ENCODE data around the gene CASTOR1.

CASTOR1 gene

DNA sequence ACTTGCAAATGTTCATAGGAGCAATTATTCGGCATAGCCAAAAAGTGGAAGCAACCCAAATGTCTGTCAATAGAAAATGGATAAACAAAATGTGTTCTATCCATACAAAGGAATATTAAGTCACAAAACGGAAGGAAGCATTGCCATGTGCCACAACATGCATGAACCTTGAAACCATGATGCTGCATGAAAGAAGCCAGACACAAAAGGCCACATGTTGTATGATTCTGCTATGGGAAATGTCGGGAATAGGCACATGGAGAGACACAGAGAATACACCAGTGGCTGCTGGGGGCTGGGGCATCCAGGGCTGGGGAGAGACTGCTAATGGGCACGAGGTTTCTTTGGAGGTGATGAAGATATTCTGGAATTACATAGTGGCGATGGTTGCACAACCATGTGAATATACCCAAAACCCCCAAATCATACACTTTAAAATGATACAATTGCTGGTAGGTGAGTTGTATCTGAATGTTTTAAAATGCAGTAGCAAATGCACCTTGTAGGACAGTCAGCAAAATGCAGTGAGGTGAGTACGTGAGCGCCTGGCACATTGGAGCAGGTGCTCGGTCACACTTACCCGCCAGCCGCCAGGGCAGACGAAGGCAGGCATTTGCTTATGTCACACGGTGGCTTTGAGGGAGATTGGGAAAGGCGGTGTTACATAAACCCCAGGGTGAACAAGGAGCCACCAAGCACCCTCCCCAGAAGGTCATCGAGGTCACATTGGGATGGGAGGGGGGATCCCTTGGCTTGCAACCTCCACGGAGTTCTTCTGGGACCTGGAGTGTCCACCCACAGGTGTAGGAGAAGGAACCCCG is 16.3 kb downstream of the CASTOR1 start:
- DNase-seq = no peak
- H3K27me3 Mint-ChIP-seq (ENCODE audit: low read depth, poor library complexity) = peaks cover 18% of the 10 kb centered on the region
- TF ChIP-seq, protein P1, sequence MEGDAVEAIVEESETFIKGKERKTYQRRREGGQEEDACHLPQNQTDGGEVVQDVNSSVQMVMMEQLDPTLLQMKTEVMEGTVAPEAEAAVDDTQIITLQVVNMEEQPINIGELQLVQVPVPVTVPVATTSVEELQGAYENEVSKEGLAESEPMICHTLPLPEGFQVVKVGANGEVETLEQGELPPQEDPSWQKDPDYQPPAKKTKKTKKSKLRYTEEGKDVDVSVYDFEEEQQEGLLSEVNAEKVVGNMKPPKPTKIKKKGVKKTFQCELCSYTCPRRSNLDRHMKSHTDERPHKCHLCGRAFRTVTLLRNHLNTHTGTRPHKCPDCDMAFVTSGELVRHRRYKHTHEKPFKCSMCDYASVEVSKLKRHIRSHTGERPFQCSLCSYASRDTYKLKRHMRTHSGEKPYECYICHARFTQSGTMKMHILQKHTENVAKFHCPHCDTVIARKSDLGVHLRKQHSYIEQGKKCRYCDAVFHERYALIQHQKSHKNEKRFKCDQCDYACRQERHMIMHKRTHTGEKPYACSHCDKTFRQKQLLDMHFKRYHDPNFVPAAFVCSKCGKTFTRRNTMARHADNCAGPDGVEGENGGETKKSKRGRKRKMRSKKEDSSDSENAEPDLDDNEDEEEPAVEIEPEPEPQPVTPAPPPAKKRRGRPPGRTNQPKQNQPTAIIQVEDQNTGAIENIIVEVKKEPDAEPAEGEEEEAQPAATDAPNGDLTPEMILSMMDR (IDR thresholded peaks at IDR 0.05) = no peak
- no peaks in the 10 kb centered on the region for H3K36me3 Mint-ChIP-seq (ENCODE audit: low read depth)
- H3K4me3 Mint-ChIP-seq = no peak overlapping the region
- no peaks in the 10 kb centered on the region for H3K9me3 Mint-ChIP-seq
- H3K27ac Mint-ChIP-seq = no peak overlapping the region
- H3K4me1 Mint-ChIP-seq = peaks cover 10% of the 10 kb centered on the region

DNA sequence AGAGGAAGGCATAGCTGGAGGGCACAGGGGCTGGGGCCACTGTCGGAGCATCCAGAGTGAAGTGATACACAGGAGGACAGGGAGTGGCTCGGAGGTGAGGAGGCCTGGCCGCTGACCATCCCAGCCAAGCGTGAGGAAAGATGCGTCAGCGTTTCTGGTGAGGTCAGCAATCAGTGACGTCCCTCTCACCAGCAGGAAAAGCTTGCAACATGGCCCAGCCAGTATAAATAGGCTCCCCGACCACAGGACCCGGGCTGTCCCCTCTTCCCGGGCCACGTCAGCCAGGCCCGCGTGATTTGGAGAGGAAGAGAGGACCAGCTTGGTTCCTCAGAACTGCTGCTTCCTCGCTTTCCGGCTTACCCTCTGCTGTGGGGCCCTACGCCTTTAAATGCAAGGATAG is 18.5 kb downstream of the CASTOR1 start:
- H3K9me3 Mint-ChIP-seq = no peaks in the 10 kb centered on the region
- no peak overlapping the region for H3K27ac Mint-ChIP-seq
- H3K4me3 Mint-ChIP-seq = no peak overlapping the region
- TF ChIP-seq, protein P1 (IDR thresholded peaks at IDR 0.05) = no peak
- DNase-seq = no peak
- H3K36me3 Mint-ChIP-seq (ENCODE audit: low read depth) = no peaks in the 10 kb centered on the region
- H3K4me1 Mint-ChIP-seq = peaks cover under 1% of the 10 kb centered on the region
- peaks cover 16% of the 10 kb centered on the region for H3K27me3 Mint-ChIP-seq (ENCODE audit: low read depth, poor library complexity)

DNA sequence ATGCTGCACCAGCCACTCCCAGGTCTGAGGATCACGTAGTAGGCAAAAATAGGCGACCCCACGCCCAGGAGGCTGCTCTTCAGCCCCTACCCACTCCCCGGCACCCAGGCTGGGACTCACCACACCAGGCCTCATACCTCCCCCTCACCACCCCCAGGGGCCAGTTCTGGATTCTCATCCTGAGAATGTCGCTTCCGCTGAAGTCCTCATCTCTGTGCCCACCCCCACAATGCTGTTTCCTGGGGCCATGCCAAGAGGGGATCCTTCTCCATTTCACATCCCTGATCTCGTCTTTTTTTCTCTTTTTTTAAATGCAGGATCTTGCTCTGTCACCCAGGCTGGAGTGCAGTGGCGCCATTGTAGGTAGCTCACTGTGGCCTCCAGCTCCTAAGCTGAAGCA is 21.0 kb downstream of the CASTOR1 start:
- Mint-ChIP-seq H3K36me3 (ENCODE audit: low read depth) (no peaks in the 10 kb centered on the region), H3K4me3 (no peak overlapping the region), H3K27ac (peak overlapping the region; percentile 52), H3K4me1 (peaks cover under 1% of the 10 kb centered on the region), H3K9me3 (no peaks in the 10 kb centered on the region), H3K27me3 (ENCODE audit: low read depth, poor library complexity) (peaks cover 7% of the 10 kb centered on the region)
- TF ChIP-seq, protein P1 (IDR thresholded peaks at IDR 0.05) = no peak
- DNase-seq = no peak

DNA sequence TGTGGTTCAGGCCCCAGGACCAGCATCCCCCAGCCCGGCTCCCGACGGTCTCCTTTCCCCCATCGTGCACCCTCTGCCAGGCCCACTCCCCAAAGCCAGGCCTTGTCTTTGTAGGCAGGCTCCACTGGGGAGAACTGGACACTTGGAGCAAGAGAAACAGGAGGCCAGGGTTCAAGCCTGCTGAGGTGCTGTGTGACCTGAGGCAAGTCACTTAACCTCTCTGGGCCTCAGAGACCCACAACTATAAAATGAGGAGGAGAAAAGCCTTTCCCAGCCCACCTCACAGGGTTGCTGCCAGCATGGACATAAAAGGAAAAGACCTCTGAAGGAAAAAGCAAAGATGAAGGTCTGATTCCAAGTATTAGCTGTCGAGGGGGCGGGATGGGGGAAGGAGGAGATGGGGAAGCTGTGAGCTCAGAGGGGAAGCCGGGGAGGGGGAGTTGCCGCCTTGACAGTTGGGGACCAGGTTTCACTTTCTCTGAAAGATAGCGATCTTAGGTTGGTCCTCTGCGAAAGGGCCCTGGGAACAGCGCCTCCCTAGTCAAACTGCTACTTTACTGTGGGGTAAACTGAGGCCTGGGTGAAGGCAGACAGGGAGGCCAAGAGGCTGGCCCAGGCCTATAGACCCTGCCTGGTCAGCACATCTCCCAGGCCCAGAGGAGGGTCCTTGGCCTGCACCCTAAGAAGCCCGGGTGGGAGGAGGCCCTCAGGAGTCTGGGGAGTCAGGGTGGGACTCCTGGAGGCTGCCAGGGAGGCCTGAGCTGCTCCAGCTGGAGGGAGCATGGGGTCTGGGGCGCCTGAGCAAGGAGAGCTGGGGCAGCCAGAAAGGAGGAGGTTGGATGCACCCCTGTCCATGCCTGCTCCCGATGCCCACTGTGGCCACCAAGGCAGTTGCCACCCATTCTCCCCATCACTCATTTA is 21.7 kb downstream of the CASTOR1 start:
- H3K36me3 Mint-ChIP-seq (ENCODE audit: low read depth) = no peaks in the 10 kb centered on the region
- H3K27me3 Mint-ChIP-seq (ENCODE audit: low read depth, poor library complexity) = peaks cover 6% of the 10 kb centered on the region
- H3K4me3 Mint-ChIP-seq = no peak overlapping the region
- H3K4me1 Mint-ChIP-seq = peaks cover 4% of the 10 kb centered on the region
- no peaks in the 10 kb centered on the region for H3K9me3 Mint-ChIP-seq
- no peak for DNase-seq
- no peak overlapping the region for H3K27ac Mint-ChIP-seq
- TF ChIP-seq, protein P1 (IDR thresholded peaks at IDR 0.05) = no peak

DNA sequence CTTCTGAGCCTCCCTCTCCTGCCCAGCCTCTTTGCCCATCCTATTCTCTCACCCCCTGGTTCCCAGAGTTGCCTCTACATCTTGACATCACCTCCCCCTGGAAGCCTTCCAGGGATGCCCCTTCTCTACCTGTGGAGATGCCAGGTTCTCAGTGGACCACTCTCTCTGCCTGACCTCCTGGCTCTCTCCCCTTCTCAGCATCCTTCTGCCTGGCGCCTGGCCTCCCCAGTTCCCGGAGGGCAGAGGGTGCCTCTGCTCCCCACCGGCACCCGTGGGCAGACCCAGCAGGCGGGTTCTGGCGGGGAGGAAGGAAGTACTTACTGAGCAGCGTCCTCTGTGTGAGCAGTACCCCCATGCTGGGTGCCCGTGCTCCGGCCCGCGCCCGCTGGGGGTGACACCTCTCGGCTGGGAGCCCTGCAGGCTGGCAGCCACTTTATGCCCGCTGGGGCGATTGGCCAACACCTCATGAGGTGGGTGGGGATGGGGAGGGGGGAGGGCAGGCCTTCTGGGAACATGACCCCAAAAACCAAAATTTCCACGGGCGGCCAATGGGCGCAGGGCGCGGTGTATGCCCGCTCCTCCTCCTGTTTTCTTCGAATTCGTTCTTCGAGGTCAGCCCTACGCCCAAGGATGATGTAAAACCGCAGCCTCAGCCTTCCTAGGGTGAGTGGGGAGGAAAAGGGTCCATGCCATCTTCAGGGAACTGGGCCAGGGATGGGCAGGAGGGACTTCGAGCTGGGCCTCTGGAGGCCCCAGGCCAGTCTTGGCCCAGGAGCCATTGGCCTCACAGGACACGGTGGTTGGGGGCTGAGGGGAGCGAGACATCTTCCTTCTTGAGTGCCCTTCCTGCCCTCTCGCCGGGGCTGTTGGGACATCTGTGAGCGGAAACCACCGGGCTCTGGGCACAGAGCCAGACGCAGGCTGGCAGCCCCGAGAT is 22.6 kb downstream of the CASTOR1 start, which contains the start of gene OSM:
Gene OSM, minus strand, starts transcription at position 407 of the 937 bp plus-strand sequence. Its CDS starts 52 bp downstream, at position 355.
- no peak for DNase-seq
- TF ChIP-seq, protein P1 (IDR thresholded peaks at IDR 0.05) = no peak
- H3K27ac Mint-ChIP-seq = no peak within 1 kb of the TSS
- no peak within 1 kb of the TSS for H3K4me3 Mint-ChIP-seq
- no peaks in the 10 kb centered on the region for H3K9me3 Mint-ChIP-seq
- peaks cover 4% of the 10 kb centered on the region for H3K27me3 Mint-ChIP-seq (ENCODE audit: low read depth, poor library complexity)
- H3K4me1 Mint-ChIP-seq = peaks cover 4% of the 10 kb centered on the region
- H3K36me3 Mint-ChIP-seq (ENCODE audit: low read depth) = no peaks in the 10 kb centered on the region

Data from nephron progenitor cell (in vitro differentiated cells).